Endothelial cell of umbilical vein (primary cell): ENCODE measurements around the gene DALRD3. TPM values are rescaled to one million over a fixed set of nuclear protein-coding genes. Genes with fewer than 3 reads are reported as not detected.

ENCODE experiments used
- BruUV-seq: library from RNA; stranded (reverse); fragments of 400-500 nt; replicated peaks from 2 replicates; lab custom pipeline; 2021; lab: Mats Ljungman, UMichigan
- CTCF ChIA-PET: fragments of 300-600, 350-600 bp; sonication (Branson Sonifier 250); formaldehyde crosslinking; loops from one replicate; lab custom pipeline; 2021; ENCODE audit warnings: antibody characterized with exemption, inconsistent platforms; lab: Charles Lee
- POLR2A ChIA-PET: fragments of 300-600, 350-600 bp; sonication (Branson Sonifier 250); formaldehyde crosslinking; loops from one replicate; lab custom pipeline; 2021; ENCODE audit warnings: antibody characterized with exemption, inconsistent platforms; lab: Charles Lee
- DNase-seq: peaks from one replicate; pipeline ENCODE4 v3.0.0-alpha.2; 2011; ENCODE audit warnings: low read depth, low spot score
- FAIRE-seq: peaks from 2 replicates; lab custom pipeline; 2011; peaks lifted over from hg19 to GRCh38; lab: Jason Lieb, UNC
- H2AFZ ChIP-seq: 2 replicates; pipeline ENCODE4 v1.6.0; 2012; ENCODE audit warnings: low read depth, low read length, control low read depth, inconsistent platforms
- H3K27ac ChIP-seq: 2 replicates; pipeline ENCODE4 v1.5.1; 2011; ENCODE audit warnings: low read depth, mild to moderate bottlenecking, control low read depth, low read length, moderate library complexity; ENCODE audit not compliant: insufficient read depth
- H3K27me3 ChIP-seq, 2 experiments: 2 replicates each; pipeline versions ENCODE4 v1.6.0 to v1.6.1; 2011; ENCODE audit warnings: low read length in 2 of 2, mixed read lengths in 1 of 2; ENCODE audit not compliant: control insufficient read depth in 2 of 2, insufficient read depth in 2 of 2
- H3K36me3 ChIP-seq, 2 experiments: 2 replicates in 1 of 2; 3 replicates in 1 of 2; pipeline ENCODE4 v1.5.1; 2011; ENCODE audit warnings: low read length in 2 of 2, mild to moderate bottlenecking in 1 of 2, moderate library complexity in 1 of 2; ENCODE audit not compliant: control insufficient read depth in 2 of 2, insufficient read depth in 2 of 2; ENCODE audit errors: extremely low read depth in 1 of 2
- H3K4me1 ChIP-seq: 3 replicates; pipeline ENCODE4 v1.5.1; 2011; ENCODE audit warnings: mild to moderate bottlenecking, low read length; ENCODE audit not compliant: control insufficient read depth, insufficient read depth; ENCODE audit errors: extremely low read depth
- H3K4me2 ChIP-seq: 2 replicates; pipeline ENCODE4 v1.6.1; 2011; ENCODE audit warnings: low read length, control low read depth, mixed read lengths; ENCODE audit not compliant: insufficient read depth
- H3K4me3 ChIP-seq, 3 experiments: fragments of 200-600 bp in 1 of 3; sonication (generic), shearing (Covaris generic) in 1 of 3; replicated peaks in 1 of 3; 2 replicates each; pipeline ENCODE4 v1.5.1; 2011 to 2016; ENCODE audit warnings: control low read depth in 3 of 3, low read length in 3 of 3, mild to moderate bottlenecking in 2 of 3, inconsistent platforms in 1 of 3, low read depth in 1 of 3, moderate library complexity in 1 of 3; ENCODE audit not compliant: insufficient read depth in 1 of 3
- H3K79me2 ChIP-seq: 2 replicates; pipeline ENCODE4 v1.6.0; 2012; ENCODE audit warnings: low read length, inconsistent platforms; ENCODE audit not compliant: control insufficient read depth, insufficient read depth
- H3K9ac ChIP-seq: replicated peaks from 2 replicates; pipeline ENCODE3; 2011; ENCODE audit warnings: low read length, control low read depth; ENCODE audit not compliant: insufficient read depth; ENCODE audit errors: extremely low read depth
- H3K9me1 ChIP-seq: replicated peaks from 3 replicates; pipeline ENCODE4 v1.6.0; 2011; ENCODE audit warnings: mild to moderate bottlenecking, low read length; ENCODE audit not compliant: control insufficient read depth, insufficient read depth; ENCODE audit errors: extremely low read depth
- H3K9me3 ChIP-seq: replicated peaks from 2 replicates; pipeline ENCODE4 v1.5.1; 2012; ENCODE audit warnings: low read length, inconsistent platforms; ENCODE audit not compliant: control insufficient read depth, insufficient read depth
- H4K20me1 ChIP-seq: replicated peaks from 2 replicates; pipeline ENCODE3; 2011; ENCODE audit warnings: mild to moderate bottlenecking, low read length; ENCODE audit not compliant: control insufficient read depth, insufficient read depth; ENCODE audit errors: extremely low read depth
- FOS ChIP-seq: IDR thresholded peaks from 2 replicates; pipeline ENCODE4 v1.6.1; 2011; ENCODE audit warnings: mild to moderate bottlenecking, low read length, moderate library complexity, borderline replicate concordance; ENCODE audit not compliant: insufficient read depth
- GATA2 ChIP-seq: IDR thresholded peaks from 2 replicates; pipeline ENCODE4 v1.7.0; 2011; ENCODE audit warnings: low read depth, mild to moderate bottlenecking, moderate library complexity, mixed read lengths, low read length; ENCODE audit not compliant: insufficient read length, insufficient read depth
- JUN ChIP-seq: IDR thresholded peaks from 2 replicates; pipeline ENCODE4 v1.6.1; 2011; ENCODE audit warnings: borderline replicate concordance, low read depth; ENCODE audit not compliant: insufficient read length, insufficient read depth
- dilution Hi-C: fragments of 300-500 bp; cut with MboI; formaldehyde crosslinking; loops from one replicate; pipeline ENCODE4 v1.15.0; 2019; ENCODE audit warnings: low sequenced_read_pairs; ENCODE audit not compliant: extremely low pct_ligation_motif_present
- intact Hi-C: fragments of 100-400 bp; cut with micrococcal nuclease; formaldehyde crosslinking; loops from one replicate; pipeline ENCODE4 v1.10.0; 2022
- polyA plus RNA-seq, 4 experiments: library from polyadenylated mRNA; depleted of rRNA in 3 of 4; stranded (reverse) in 3 of 4; unstranded in 1 of 4; fragments of >200 nt; gene quantifications; 2 replicates each; pipeline versions ENCODE4 v1.2.1 to v1.2.3, GENCODE V29; 2011 to 2012; ENCODE audit warnings: missing spikeins in 1 of 4
- total RNA-seq: library from RNA; stranded (reverse); gene quantifications from 2 replicates; pipeline ENCODE4 v1.2.3, GENCODE V29; 2021
- TF ChIP-seq, protein P1 (sequence below), 2 donors: IDR thresholded peaks; 1 replicate in 1 of 2; 2 replicates in 1 of 2; pipeline ENCODE4 v1.5.1; 2011; ENCODE audit warnings: low read length in 2 of 2, mild to moderate bottlenecking in 2 of 2, moderate library complexity in 2 of 2, control low read depth in 1 of 2, inconsistent platforms in 1 of 2, low read depth in 1 of 2; ENCODE audit not compliant: insufficient read depth in 1 of 2; ENCODE audit errors: extremely low read depth in 1 of 2

Gene DALRD3
- total and polyA plus RNA-seq, 2 donors (not counting 3 experiments of a cell fraction or from before 2014, with no cell fraction given), result 22.7 to 60.8 TPM

DNA sequence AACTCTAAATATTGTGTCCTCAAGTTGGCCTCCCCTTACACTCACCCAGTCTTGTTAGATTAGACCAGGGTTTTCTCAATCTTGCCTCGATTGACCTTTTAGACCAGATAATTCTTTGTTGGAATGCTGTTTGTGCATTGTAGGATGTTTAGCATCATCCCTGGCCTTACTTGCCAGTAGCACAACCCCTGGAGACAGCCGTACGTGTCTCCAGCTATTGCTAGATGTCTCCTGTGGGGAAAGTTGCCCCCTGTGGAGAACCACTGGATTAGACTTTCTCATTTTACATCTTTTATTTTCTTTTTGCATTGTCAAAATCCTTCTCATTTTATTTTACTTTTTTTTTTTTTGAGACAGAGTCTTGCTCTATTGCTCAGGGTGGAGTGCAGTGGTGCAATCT, 9.0 kb downstream of the DALRD3 start:
- TF ChIP-seq JUN, result no peak
- no peak for TF ChIP-seq GATA2
- no peak for TF ChIP-seq FOS
- TF ChIP-seq, protein P1, sequence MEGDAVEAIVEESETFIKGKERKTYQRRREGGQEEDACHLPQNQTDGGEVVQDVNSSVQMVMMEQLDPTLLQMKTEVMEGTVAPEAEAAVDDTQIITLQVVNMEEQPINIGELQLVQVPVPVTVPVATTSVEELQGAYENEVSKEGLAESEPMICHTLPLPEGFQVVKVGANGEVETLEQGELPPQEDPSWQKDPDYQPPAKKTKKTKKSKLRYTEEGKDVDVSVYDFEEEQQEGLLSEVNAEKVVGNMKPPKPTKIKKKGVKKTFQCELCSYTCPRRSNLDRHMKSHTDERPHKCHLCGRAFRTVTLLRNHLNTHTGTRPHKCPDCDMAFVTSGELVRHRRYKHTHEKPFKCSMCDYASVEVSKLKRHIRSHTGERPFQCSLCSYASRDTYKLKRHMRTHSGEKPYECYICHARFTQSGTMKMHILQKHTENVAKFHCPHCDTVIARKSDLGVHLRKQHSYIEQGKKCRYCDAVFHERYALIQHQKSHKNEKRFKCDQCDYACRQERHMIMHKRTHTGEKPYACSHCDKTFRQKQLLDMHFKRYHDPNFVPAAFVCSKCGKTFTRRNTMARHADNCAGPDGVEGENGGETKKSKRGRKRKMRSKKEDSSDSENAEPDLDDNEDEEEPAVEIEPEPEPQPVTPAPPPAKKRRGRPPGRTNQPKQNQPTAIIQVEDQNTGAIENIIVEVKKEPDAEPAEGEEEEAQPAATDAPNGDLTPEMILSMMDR (IDR thresholded peaks at IDR 0.05; ENCODE audit: extremely low read depth in 1 of 2, insufficient read depth in 1 of 2, low read depth in 1 of 2, low read length in 2 of 2), result no peak
- no peak overlapping the region for H3K4me2 ChIP-seq
- H3K9ac ChIP-seq, result no peak overlapping the region
- BruUV-seq, result no TSS peak
- dilution Hi-C loops, result no loop called here
- H3K36me3 ChIP-seq, result peaks cover 0 to 29% of the 10 kb centered on the region in 2 experiments
- FAIRE-seq (no peak), DNase-seq (no peak)
- no peaks in the 10 kb centered on the region for H3K9me1 ChIP-seq
- H3K4me3 ChIP-seq, result no peak overlapping the region
- no peak overlapping the region for H2AFZ ChIP-seq
- peaks cover 38% of the 10 kb centered on the region for H3K79me2 ChIP-seq
- peaks cover 15% of the 10 kb centered on the region for H3K4me1 ChIP-seq
- H3K27ac ChIP-seq, result no peak overlapping the region
- CTCF ChIA-PET, result interaction anchor here (3.6 to 12.8 kb wide), 2 partner anchors 13 to 21 kb away, joined by 38 to 254 read pairs; partner anchors contain the start of genes NDUFAF3 and P4HTM
- no peaks in the 10 kb centered on the region for H3K9me3 ChIP-seq
- intact Hi-C loops, result no loop called here
- no peaks in the 10 kb centered on the region for H3K27me3 ChIP-seq
- no peaks in the 10 kb centered on the region for H4K20me1 ChIP-seq
- POLR2A ChIA-PET, result interaction anchor here (1.0 to 3.7 kb wide), 6 partner anchors 7 to 20 kb away, joined by 3 to 40 read pairs (median 4); partner anchors contain the start of genes DALRD3, IMPDH2, NDUFAF3 and P4HTM
